K562 (cell line): ENCODE results near the gene CALR3. TPM values are rescaled to one million over a fixed set of nuclear protein-coding genes. Genes with fewer than 3 reads are reported as not detected.

Experiments used
- ATAC-seq: fragments of 200-7000 bp; cut with Tn5 transposase; 3 replicates; pipeline ENCODE4 v1.9.1; 2020; ENCODE audit warnings: moderate library complexity
- BruUV-seq: library from RNA; stranded (reverse); fragments of 400-500 nt; replicated peaks from 2 replicates; lab custom pipeline; 2021; lab: Mats Ljungman, UMichigan
- CTCF ChIA-PET: fragments of 300-600 bp; formaldehyde crosslinking; extraction: SDS; loops from one replicate; lab custom pipeline; 2021; ENCODE audit warnings: low intra/inter-chr PET ratio; lab: Yijun Ruan, JAX
- POLR2A ChIA-PET: fragments of 300-600, 350-650 bp; sonication (Branson Sonifier 250); formaldehyde crosslinking; extraction: SDS; loops from one replicate; lab custom pipeline; 2021; ENCODE audit warnings: antibody characterized with exemption, inconsistent platforms; lab: Yijun Ruan, JAX
- DNase-seq, 4 experiments: peaks; one replicate each; pipeline versions ENCODE4 v3.0.0 to v3.0.0-alpha.2; 2011 to 2018; ENCODE audit warnings: low spot score in 3 of 4, mixed read lengths in 3 of 4; ENCODE audit errors: extremely low read depth in 1 of 4
- FAIRE-seq: peaks from 2 replicates; lab custom pipeline; 2011; peaks lifted over from hg19 to GRCh38; lab: Jason Lieb, UNC
- H2AFZ ChIP-seq: 2 replicates; pipeline ENCODE4 v1.6.0; 2011; ENCODE audit warnings: low read depth, low read length, control low read depth, inconsistent platforms
- H3K27ac ChIP-seq: fragments of 200-600 bp; 3 replicates; pipeline ENCODE4 v1.8.0; 2011; ENCODE audit warnings: low read depth, mild to moderate bottlenecking, control low read depth, inconsistent platforms, low read length, moderate library complexity, mixed read lengths; ENCODE audit errors: extremely low read depth
- H3K27me3 ChIP-seq, 2 experiments: fragments of 300-600 bp in 1 of 2; 2 replicates in 1 of 2; 3 replicates in 1 of 2; pipeline versions ENCODE4 v1.6.0 to v1.8.0; 2011; ENCODE audit warnings: inconsistent platforms in 2 of 2, low read length in 2 of 2, mild to moderate bottlenecking in 1 of 2, mixed read lengths in 1 of 2, moderate library complexity in 1 of 2; ENCODE audit not compliant: control insufficient read depth in 2 of 2, insufficient read depth in 2 of 2
- H3K36me3 ChIP-seq: fragments of 300-600 bp; 3 replicates; pipeline ENCODE4 v1.8.0; 2011; ENCODE audit warnings: mild to moderate bottlenecking, low read length, inconsistent platforms; ENCODE audit not compliant: control insufficient read depth, insufficient read depth
- H3K4me1 ChIP-seq, 2 experiments: fragments of 200-600 bp in 1 of 2; replicated peaks in 1 of 2; 2 replicates in 1 of 2; 3 replicates in 1 of 2; pipeline versions ENCODE4 v1.5.1 to v1.8.0; 2011; ENCODE audit warnings: inconsistent platforms in 2 of 2, low read length in 2 of 2, mild to moderate bottlenecking in 1 of 2, mixed read lengths in 1 of 2, moderate library complexity in 1 of 2; ENCODE audit not compliant: control insufficient read depth in 2 of 2, insufficient read depth in 2 of 2
- H3K4me2 ChIP-seq: 2 replicates; pipeline ENCODE4 v1.6.1; 2011; ENCODE audit warnings: low read length, control low read depth, inconsistent platforms, mixed read lengths; ENCODE audit not compliant: insufficient read depth
- H3K4me3 ChIP-seq: fragments of 200-600 bp; sonication (generic), shearing (Covaris generic); 2 replicates; pipeline ENCODE4 v1.5.1; 2016; ENCODE audit warnings: control low read depth, inconsistent platforms
- H3K79me2 ChIP-seq: fragments of 200-600 bp; 3 replicates; pipeline ENCODE4 v1.8.0; 2011; ENCODE audit warnings: low read length, inconsistent platforms; ENCODE audit not compliant: control insufficient read depth, insufficient read depth
- H3K9ac ChIP-seq, 2 experiments: 2 replicates each; pipeline versions ENCODE4 v1.6.0 to v1.6.1; 2011; ENCODE audit warnings: low read depth in 2 of 2, low read length in 2 of 2, control low read depth in 1 of 2, inconsistent platforms in 1 of 2, mild to moderate bottlenecking in 1 of 2, mixed read lengths in 1 of 2; ENCODE audit not compliant: insufficient read depth in 1 of 2
- H3K9me1 ChIP-seq: one replicate; pipeline ENCODE4 v1.6.0; 2011; ENCODE audit warnings: inconsistent platforms, mild to moderate bottlenecking, low read length, moderate library complexity; ENCODE audit not compliant: control insufficient read depth, insufficient read depth
- H3K9me3 ChIP-seq: replicated peaks from 2 replicates; pipeline ENCODE4 v1.5.1; 2011; ENCODE audit warnings: low read depth, low read length, inconsistent platforms; ENCODE audit not compliant: control insufficient read depth, insufficient read depth
- H4K20me1 ChIP-seq: replicated peaks from 2 replicates; pipeline ENCODE4 v1.6.1; 2011; ENCODE audit warnings: low read length, inconsistent platforms, mixed read lengths; ENCODE audit not compliant: control insufficient read depth, insufficient read depth
- POLR2G ChIP-seq: fragments of 200-400 bp; formaldehyde crosslinking; IDR thresholded peaks from 2 replicates; pipeline ENCODE4 v1.6.1; 2017; ENCODE audit warnings: low read depth, mild to moderate bottlenecking, antibody characterized with exemption, low read length, moderate library complexity
- RBFOX2 ChIP-seq: fragments of 200-400 bp; formaldehyde crosslinking; IDR thresholded peaks from 2 replicates; pipeline ENCODE4 v1.6.1; 2017; ENCODE audit warnings: low read depth, mild to moderate bottlenecking, low read length, moderate library complexity
- ZNF311 ChIP-seq: fragments of 250-450 bp; sonication (Bioruptor Pico); IDR thresholded peaks from 2 replicates; pipeline ENCODE4 v1.4.0; 2020; ENCODE audit warnings: mild to moderate bottlenecking, moderate library complexity
- WGBS: fragments of 100-300 bp; shearing (Covaris generic); methylation state at CpG from one replicate; pipeline ENCODE4 v1.1.6; 2016; ENCODE audit warnings: low coverage, mixed read lengths; ENCODE audit not compliant: insufficient coverage; ENCODE audit errors: missing lambda C conversion rate; 5-methylcytosine and 5-hydroxymethylcytosine counted together
- in situ Hi-C: fragments of 300-500 bp; cut with MboI; formaldehyde crosslinking; loops from 4 replicates; pipeline ENCODE4 v1.15.0; 2018; ENCODE audit warnings: inconsistent platforms, mixed read lengths
- intact Hi-C: fragments of 100-400 bp; cut with micrococcal nuclease; formaldehyde crosslinking; loops from 2 replicates; pipeline ENCODE4 v1.14.2; 2022
- polyA plus RNA-seq, 8 experiments: library from polyadenylated mRNA; depleted of rRNA in 4 of 8; stranded (reverse) in 5 of 8; unstranded in 3 of 8; fragments of >200 nt; fragmentation: Nextera tagmentation in 2 of 8; fragmentation: Illumina TruSeq in 1 of 8; extraction: Ambion mirVana in 2 of 8; extraction: Trizol in 1 of 8; gene quantifications; 2 replicates each; pipeline versions ENCODE4 v1.2.1 to v1.2.3, GENCODE V29; 2011 to 2014; ENCODE audit warnings: inconsistent platforms in 1 of 8, missing spikeins in 1 of 8
- total RNA-seq, 7 experiments: library from RNA; depleted of rRNA in 6 of 7; stranded (reverse); fragments of >200 nt in 6 of 7; fragmentation: Illumina TruSeq in 2 of 7; extraction: Trizol in 2 of 7; gene quantifications; 2 replicates each; pipeline versions ENCODE4 v1.2.1 to v1.2.3, GENCODE V29; 2011 to 2021; ENCODE audit warnings: low replicate concordance in 1 of 7
- TF ChIP-seq, protein P1 (sequence below): sonication (generic); formaldehyde crosslinking; IDR thresholded peaks from 2 replicates; pipeline ENCODE4 v1.8.1; 2023; ENCODE audit warnings: mild to moderate bottlenecking, missing genetic modification reagents

CALR3 gene
- total and polyA plus RNA-seq, 9 of the 15 experiments (the other 6 are each of a cell fraction or from before 2014, with no cell fraction given), result 0.15 to 0.41 (median 0.22) TPM; not detected in 4

DNA sequence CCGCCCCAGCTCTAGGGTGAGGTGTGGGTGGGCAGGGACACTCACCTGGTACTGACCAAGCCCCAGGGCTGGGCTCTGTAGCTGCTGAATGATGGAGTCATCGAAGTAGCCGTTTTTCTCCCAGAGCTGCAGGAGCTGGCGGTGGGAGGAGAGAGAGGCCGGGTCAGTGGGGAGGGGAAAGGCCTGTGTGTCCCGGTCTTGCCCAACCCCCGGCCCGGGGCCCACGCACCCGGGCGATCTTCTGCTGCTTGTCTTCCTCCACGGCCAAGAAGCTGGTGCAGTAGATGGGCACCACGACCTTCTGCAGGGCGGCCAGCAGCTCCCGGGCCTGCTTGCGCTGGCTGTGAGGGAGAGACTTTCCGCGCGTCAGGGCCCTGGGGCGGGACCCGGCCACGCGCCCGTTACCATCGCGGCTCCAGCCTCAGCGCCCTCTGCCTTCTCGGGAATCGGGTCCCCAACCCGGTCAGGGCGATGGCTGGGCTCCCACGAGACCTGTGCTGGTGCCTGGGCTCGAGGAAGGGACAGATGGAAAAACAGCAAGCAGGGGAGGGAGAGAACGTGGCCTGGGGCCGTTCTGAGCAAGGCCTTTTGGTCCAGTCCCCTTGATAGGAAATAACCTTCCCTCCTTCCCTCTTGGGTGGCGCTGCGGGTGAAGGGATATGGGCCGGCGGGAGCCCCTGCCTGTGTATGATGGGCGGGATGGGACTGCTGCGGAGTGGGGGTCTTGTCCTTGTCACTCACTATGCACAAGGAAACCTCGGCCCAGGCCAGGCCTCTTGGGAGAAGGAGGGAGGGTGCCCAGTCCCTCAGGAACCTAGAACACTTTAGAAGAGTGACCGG is 34.8 kb upstream of the CALR3 start:
- 96% methylated on average over 32 of the region's 43 CpGs for WGBS
- peak overlapping the region in 1 of 2 experiments; percentile 64; a peak in 1 of 4 replicates for H3K9ac ChIP-seq
- CTCF ChIA-PET, result no interaction called here
- H3K27ac ChIP-seq, result no peak overlapping the region
- H3K4me2 ChIP-seq, result no peak overlapping the region
- peaks cover 0 to 21% of the 10 kb centered on the region in 2 experiments; a peak in 1 of 5 replicates for H3K4me1 ChIP-seq
- ATAC-seq (no peak), FAIRE-seq (no peak), DNase-seq (peak in 2 of 4 experiments; percentile 13 to 17)
- BruUV-seq, result no TSS peak
- in situ Hi-C loops, result no loop called here
- no peaks in the 10 kb centered on the region for H3K27me3 ChIP-seq
- H3K79me2 ChIP-seq, result peaks cover 2% of the 10 kb centered on the region; the same call in 2 of the 3 replicates
- H4K20me1 ChIP-seq, result peaks cover 5% of the 10 kb centered on the region; the same call in 1 of the 2 replicates
- 0 out of 2 replicates have a peak, but pooled peaks have one; percentile 43 for TF ChIP-seq POLR2G
- TF ChIP-seq, protein P1, sequence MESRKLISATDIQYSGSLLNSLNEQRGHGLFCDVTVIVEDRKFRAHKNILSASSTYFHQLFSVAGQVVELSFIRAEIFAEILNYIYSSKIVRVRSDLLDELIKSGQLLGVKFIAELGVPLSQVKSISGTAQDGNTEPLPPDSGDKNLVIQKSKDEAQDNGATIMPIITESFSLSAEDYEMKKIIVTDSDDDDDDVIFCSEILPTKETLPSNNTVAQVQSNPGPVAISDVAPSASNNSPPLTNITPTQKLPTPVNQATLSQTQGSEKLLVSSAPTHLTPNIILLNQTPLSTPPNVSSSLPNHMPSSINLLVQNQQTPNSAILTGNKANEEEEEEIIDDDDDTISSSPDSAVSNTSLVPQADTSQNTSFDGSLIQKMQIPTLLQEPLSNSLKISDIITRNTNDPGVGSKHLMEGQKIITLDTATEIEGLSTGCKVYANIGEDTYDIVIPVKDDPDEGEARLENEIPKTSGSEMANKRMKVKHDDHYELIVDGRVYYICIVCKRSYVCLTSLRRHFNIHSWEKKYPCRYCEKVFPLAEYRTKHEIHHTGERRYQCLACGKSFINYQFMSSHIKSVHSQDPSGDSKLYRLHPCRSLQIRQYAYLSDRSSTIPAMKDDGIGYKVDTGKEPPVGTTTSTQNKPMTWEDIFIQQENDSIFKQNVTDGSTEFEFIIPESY (CRISPR knock-in tag), result 0 out of 2 replicates have a peak, but pooled peaks have one; percentile 25
- no peak for TF ChIP-seq ZNF311 (CRISPR knock-in tag)
- TF ChIP-seq RBFOX2, result peak; percentile 22
- POLR2A ChIA-PET, result interaction anchor here (0.6 to 1.1 kb wide), 4 partner anchors 10 to 59 kb away, joined by 3 to 4 read pairs (median 3); no protein-coding TSS in a partner anchor
- no peaks in the 10 kb centered on the region for H3K9me1 ChIP-seq
- no peaks in the 10 kb centered on the region for H3K9me3 ChIP-seq
- no peak overlapping the region for H3K4me3 ChIP-seq
- peaks cover 99% of the 10 kb centered on the region; the same call in 2 of the 3 replicates for H3K36me3 ChIP-seq
- H2AFZ ChIP-seq, result no peak overlapping the region
- intact Hi-C loops, result no loop called here
